AG09309 (cell line): ENCODE data around the gene NGEF.

Experiments
- DNase-seq: peaks from one replicate; pipeline ENCODE4 v3.0.0-alpha.2; 2010; ENCODE audit warnings: low read depth
- H3K4me3 ChIP-seq: 2 replicates; pipeline ENCODE4 v1.5.1; 2011; ENCODE audit warnings: mild to moderate bottlenecking, low read depth, low read length, moderate library complexity; ENCODE audit not compliant: control insufficient read depth
- CTCF ChIP-seq: IDR thresholded peaks from 2 replicates; pipeline ENCODE4 v1.5.1; 2011; ENCODE audit warnings: mild to moderate bottlenecking, low read depth, low read length, inconsistent platforms; ENCODE audit not compliant: insufficient read depth, control insufficient read depth; ENCODE audit errors: missing control alignments

The NGEF gene

GRCh38 chr2:232940724-232941123 is 72.3 kb downstream of the NGEF start:
- no peak overlapping the region for H3K4me3 ChIP-seq
- DNase-seq, result no peak
- no peak for TF ChIP-seq CTCF

GRCh38 chr2:232937278-232937906 is 75.7 kb downstream of the NGEF start:
- TF ChIP-seq CTCF, result no peak
- H3K4me3 ChIP-seq, result no peak overlapping the region
- DNase-seq, result no peak

GRCh38 chr2:232931636-232932035 is 81.4 kb downstream of the NGEF start:
- DNase-seq, result no peak
- TF ChIP-seq CTCF, result no peak
- no peak overlapping the region for H3K4me3 ChIP-seq

- TF ChIP-seq CTCF, result no peak
Measured at GRCh38 chr2:232930059-232930400, 83.0 kb downstream of the NGEF start.

GRCh38 chr2:232929303-232930058 is 83.6 kb downstream of the NGEF start:
- no peak for DNase-seq
- TF ChIP-seq CTCF, result no peak
- no peak overlapping the region for H3K4me3 ChIP-seq

More at GRCh38 chr2:232930059-232930400, 83.0 kb downstream of the NGEF start:
- H3K4me3 ChIP-seq, result no peak overlapping the region
- DNase-seq, result no peak

- no peak overlapping the region for H3K4me3 ChIP-seq
- no peak for DNase-seq
- TF ChIP-seq CTCF, result no peak
Measured at GRCh38 chr2:232928551-232929302, 84.3 kb downstream of the NGEF start.
